ENCODE data around the gene MYO7A. TPM values are rescaled to one million over a fixed set of nuclear protein-coding genes. Genes with fewer than 3 reads are reported as not detected.

Gene MYO7A
- total RNA-seq, 2 experiments from 2014 or later, result 0.61 to 0.63 TPM

DNA sequence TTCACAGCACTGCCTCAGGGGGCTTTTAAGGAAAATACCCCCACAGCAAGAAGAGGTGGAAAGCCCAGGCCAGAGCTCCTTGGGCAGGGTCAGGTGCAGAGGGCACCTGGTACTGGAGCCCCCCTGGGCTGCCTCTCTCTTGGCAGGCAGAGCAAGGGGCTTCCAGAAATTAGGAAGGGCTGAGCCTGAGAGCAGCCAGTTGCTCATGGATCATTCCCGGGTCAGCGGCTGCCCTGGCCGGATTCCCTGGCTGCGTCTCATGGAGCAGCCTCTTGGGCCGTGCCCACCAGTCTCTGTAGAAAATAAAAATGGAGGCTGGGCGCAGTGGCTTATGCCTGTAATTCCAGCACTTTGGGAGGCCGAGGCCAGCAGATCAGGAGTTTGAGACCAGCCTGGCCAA, 35.7 kb upstream of the MYO7A start:
- H3K4me3 Mint-ChIP-seq, result no peak overlapping the region
- no peak for ATAC-seq (ENCODE audit: poor library complexity)
- Histone ChIP-seq H3K27ac (ENCODE audit: low read depth in 1 of 2, low read length in 2 of 2) (no peak overlapping the region), H3K4me3 (ENCODE audit: low read length) (no peak overlapping the region), H3K9me3 (ENCODE audit: control insufficient read depth in 1 of 2, insufficient read depth in 1 of 2, low read length in 2 of 2) (no peaks in the 10 kb centered on the region), H3K36me3 (ENCODE audit: insufficient read depth, low read length) (no peaks in the 10 kb centered on the region), H3K4me1 (ENCODE audit: insufficient read depth, low read length) (peaks cover 7% of the 10 kb centered on the region), H3K27me3 (ENCODE audit: control insufficient read depth in 1 of 2, insufficient read depth in 2 of 2, low read length in 2 of 2) (no peaks in the 10 kb centered on the region)
- ChIA-PET CTCF (interaction anchor here (1.2 to 3.4 kb wide), 4 partner anchors 9 to 174 kb away, joined by 4 to 78 read pairs (median 6); no protein-coding TSS in a partner anchor), POLR2A (no interaction called here)
- intact Hi-C loops (cut with DNase I, micrococcal nuclease), result loop anchor here in 1 of 2 experiments (5.0 kb wide), 1 partner anchor 360 kb away; no protein-coding TSS in a partner anchor
- peaks cover 5% of the 10 kb centered on the region for H3K4me1 Mint-ChIP-seq (ENCODE audit: low read depth)
- H3K27me3 Mint-ChIP-seq, result no peaks in the 10 kb centered on the region
- no peaks in the 10 kb centered on the region for H3K9me3 Mint-ChIP-seq
- H3K27ac Mint-ChIP-seq, result no peak overlapping the region
- H3K36me3 Mint-ChIP-seq (ENCODE audit: low read depth), result no peaks in the 10 kb centered on the region
- TF ChIP-seq, protein P1, sequence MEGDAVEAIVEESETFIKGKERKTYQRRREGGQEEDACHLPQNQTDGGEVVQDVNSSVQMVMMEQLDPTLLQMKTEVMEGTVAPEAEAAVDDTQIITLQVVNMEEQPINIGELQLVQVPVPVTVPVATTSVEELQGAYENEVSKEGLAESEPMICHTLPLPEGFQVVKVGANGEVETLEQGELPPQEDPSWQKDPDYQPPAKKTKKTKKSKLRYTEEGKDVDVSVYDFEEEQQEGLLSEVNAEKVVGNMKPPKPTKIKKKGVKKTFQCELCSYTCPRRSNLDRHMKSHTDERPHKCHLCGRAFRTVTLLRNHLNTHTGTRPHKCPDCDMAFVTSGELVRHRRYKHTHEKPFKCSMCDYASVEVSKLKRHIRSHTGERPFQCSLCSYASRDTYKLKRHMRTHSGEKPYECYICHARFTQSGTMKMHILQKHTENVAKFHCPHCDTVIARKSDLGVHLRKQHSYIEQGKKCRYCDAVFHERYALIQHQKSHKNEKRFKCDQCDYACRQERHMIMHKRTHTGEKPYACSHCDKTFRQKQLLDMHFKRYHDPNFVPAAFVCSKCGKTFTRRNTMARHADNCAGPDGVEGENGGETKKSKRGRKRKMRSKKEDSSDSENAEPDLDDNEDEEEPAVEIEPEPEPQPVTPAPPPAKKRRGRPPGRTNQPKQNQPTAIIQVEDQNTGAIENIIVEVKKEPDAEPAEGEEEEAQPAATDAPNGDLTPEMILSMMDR (IDR thresholded peaks at IDR 0.05), result no peak
- DNase-seq, result no peak

- Histone ChIP-seq H3K27me3 (ENCODE audit: control insufficient read depth in 1 of 2, insufficient read depth in 2 of 2, low read length in 2 of 2) (no peaks in the 10 kb centered on the region), H3K4me3 (ENCODE audit: low read length) (no peak overlapping the region), H3K9me3 (ENCODE audit: control insufficient read depth in 1 of 2, insufficient read depth in 1 of 2, low read length in 2 of 2) (no peaks in the 10 kb centered on the region), H3K4me1 (ENCODE audit: insufficient read depth, low read length) (peaks cover 7% of the 10 kb centered on the region), H3K27ac (ENCODE audit: low read depth in 1 of 2, low read length in 2 of 2) (no peak overlapping the region), H3K36me3 (ENCODE audit: insufficient read depth, low read length) (no peaks in the 10 kb centered on the region)
- H3K4me3 Mint-ChIP-seq, result no peak overlapping the region
- H3K4me1 Mint-ChIP-seq (ENCODE audit: low read depth), result peaks cover 5% of the 10 kb centered on the region
- TF ChIP-seq, protein P1 (IDR thresholded peaks at IDR 0.05), result no peak
- H3K27ac Mint-ChIP-seq, result no peak overlapping the region
- ChIA-PET CTCF (interaction anchor here (3.4 kb wide), 1 partner anchor 46 kb away, joined by 78 read pairs; no protein-coding TSS in a partner anchor), POLR2A (no interaction called here)
- no peak for ATAC-seq (ENCODE audit: poor library complexity)
- no peaks in the 10 kb centered on the region for H3K27me3 Mint-ChIP-seq
- DNase-seq, result no peak
- no peaks in the 10 kb centered on the region for H3K36me3 Mint-ChIP-seq (ENCODE audit: low read depth)
- intact Hi-C loops (cut with DNase I, micrococcal nuclease), result loop anchor here in 1 of 2 experiments (5.0 kb wide), 1 partner anchor 361 kb away; no protein-coding TSS in a partner anchor
- no peaks in the 10 kb centered on the region for H3K9me3 Mint-ChIP-seq
These were observed 34.8 kb upstream of the MYO7A start for GRCh38 chr11:77093056-77093891.

- no peaks in the 10 kb centered on the region for H3K36me3 Mint-ChIP-seq (ENCODE audit: low read depth)
- CTCF ChIA-PET, result no interaction called here
- TF ChIP-seq, protein P1 (IDR thresholded peaks at IDR 0.05), result no peak
- H3K27ac Mint-ChIP-seq, result no peak overlapping the region
- intact Hi-C loops (cut with DNase I, micrococcal nuclease), result loop anchor here in 1 of 2 experiments (5.0 kb wide), 1 partner anchor 362 kb away; no protein-coding TSS in a partner anchor
- H3K4me1 Mint-ChIP-seq (ENCODE audit: low read depth), result peaks cover 5% of the 10 kb centered on the region
- Histone ChIP-seq H3K27ac (ENCODE audit: low read depth in 1 of 2, low read length in 2 of 2) (no peak overlapping the region), H3K4me3 (ENCODE audit: low read length) (no peak overlapping the region), H3K9me3 (ENCODE audit: control insufficient read depth in 1 of 2, insufficient read depth in 1 of 2, low read length in 2 of 2) (no peaks in the 10 kb centered on the region), H3K27me3 (ENCODE audit: control insufficient read depth in 1 of 2, insufficient read depth in 2 of 2, low read length in 2 of 2) (no peaks in the 10 kb centered on the region), H3K4me1 (ENCODE audit: insufficient read depth, low read length) (peaks cover 7% of the 10 kb centered on the region), H3K36me3 (ENCODE audit: insufficient read depth, low read length) (no peaks in the 10 kb centered on the region)
- no peaks in the 10 kb centered on the region for H3K27me3 Mint-ChIP-seq
- DNase-seq (no peak), ATAC-seq (ENCODE audit: poor library complexity) (no peak)
- H3K4me3 Mint-ChIP-seq, result no peak overlapping the region
- H3K9me3 Mint-ChIP-seq, result no peaks in the 10 kb centered on the region
- POLR2A ChIA-PET, result no interaction called here
These were observed 33.8 kb upstream of the MYO7A start for GRCh38 chr11:77093987-77094840.

Measured in CD4-positive, alpha-beta T cell (primary cell).